Endodermal cell (in vitro differentiated cells): ENCODE results near the gene ELP5. TPM values are rescaled to one million over a fixed set of nuclear protein-coding genes. Genes with fewer than 3 reads are reported as not detected.

ENCODE experiments used
- DNase-seq: peaks from one replicate; pipeline ENCODE4 v3.0.0-alpha.2; 2017
- H3K27ac ChIP-seq: 2 replicates; pipeline ENCODE4 v1.5.1; 2013; ENCODE audit warnings: mild to moderate bottlenecking, low read depth, low read length, moderate library complexity
- H3K27me3 ChIP-seq: 2 replicates; pipeline ENCODE4 v1.6.1; 2013; ENCODE audit warnings: mild to moderate bottlenecking, low read length, moderate library complexity; ENCODE audit not compliant: insufficient read depth, control insufficient read depth, poor library complexity, severe bottlenecking
- H3K36me3 ChIP-seq: 2 replicates; pipeline ENCODE4 v1.7.0; 2013; ENCODE audit warnings: mild to moderate bottlenecking, low read length, moderate library complexity; ENCODE audit not compliant: control insufficient read depth, insufficient read depth
- H3K4me1 ChIP-seq: one replicate; pipeline ENCODE4 v1.7.0; 2013; ENCODE audit warnings: low read length; ENCODE audit not compliant: control insufficient read depth, insufficient read depth
- H3K4me3 ChIP-seq: 2 replicates; pipeline ENCODE4 v1.5.1; 2013; ENCODE audit warnings: mild to moderate bottlenecking, low read length, moderate library complexity
- H3K9ac ChIP-seq: 2 replicates; pipeline ENCODE4 v1.6.1; 2013; ENCODE audit warnings: mild to moderate bottlenecking, low read length, moderate library complexity; ENCODE audit not compliant: poor library complexity, severe bottlenecking; ENCODE audit errors: extremely low read depth
- H3K9me3 ChIP-seq: 2 replicates; pipeline ENCODE4 v1.6.1; 2013; ENCODE audit warnings: mild to moderate bottlenecking, low read length, moderate library complexity; ENCODE audit not compliant: control insufficient read depth
- H3K27ac Mint-ChIP-seq: 2 replicates; pipeline ENCODE4 v1.8.0; 2020; ENCODE audit warnings: mixed read lengths
- H3K27me3 Mint-ChIP-seq: 2 replicates; pipeline ENCODE4 v1.8.0; 2021; ENCODE audit warnings: mild to moderate bottlenecking, mixed read lengths; ENCODE audit not compliant: insufficient read depth
- H3K36me3 Mint-ChIP-seq: 2 replicates; pipeline ENCODE4 v1.8.0; 2020; ENCODE audit warnings: low read depth, mixed read lengths
- H3K4me1 Mint-ChIP-seq: 2 replicates; pipeline ENCODE4 v1.8.0; 2020; ENCODE audit warnings: mixed read lengths
- H3K4me3 Mint-ChIP-seq: 2 replicates; pipeline ENCODE4 v1.8.0; 2020; ENCODE audit warnings: mild to moderate bottlenecking, moderate library complexity, mixed read lengths
- H3K9me3 Mint-ChIP-seq: 2 replicates; pipeline ENCODE4 v1.8.0; 2020; ENCODE audit warnings: mild to moderate bottlenecking, mixed read lengths
- WGBS, 2 experiments: methylation state at CpG; one replicate each; pipeline versions ENCODE4 v1.1.5 to v1.1.7; 2013; ENCODE audit warnings: missing lambda C conversion rate in 2 of 2, mixed read lengths in 1 of 2; ENCODE audit not compliant: insufficient coverage in 1 of 2, insufficient read length in 1 of 2; 5-methylcytosine and 5-hydroxymethylcytosine counted together
- total RNA-seq, 2 donors: library from RNA; stranded (reverse); fragmentation: NEBNext Ultra II Directional in 1 of 2; extraction: Animal tissue kit (Norgen Biotek cat#: 25700) in 1 of 2; gene quantifications; 2 replicates in 1 of 2; 3 replicates in 1 of 2; pipeline ENCODE4 v1.2.1, GENCODE V29; 2021
- TF ChIP-seq, protein P1 (sequence below): fragments of 200-600 bp; sonication (generic); conservative IDR thresholded peaks from 2 replicates; pipeline ENCODE4 v1.5.0; 2021; ENCODE audit warnings: antibody characterized with exemption, mild to moderate bottlenecking

Gene ELP5
- total RNA-seq, 2 donors from 2014 or later: 45.3 to 68.0 TPM

DNA sequence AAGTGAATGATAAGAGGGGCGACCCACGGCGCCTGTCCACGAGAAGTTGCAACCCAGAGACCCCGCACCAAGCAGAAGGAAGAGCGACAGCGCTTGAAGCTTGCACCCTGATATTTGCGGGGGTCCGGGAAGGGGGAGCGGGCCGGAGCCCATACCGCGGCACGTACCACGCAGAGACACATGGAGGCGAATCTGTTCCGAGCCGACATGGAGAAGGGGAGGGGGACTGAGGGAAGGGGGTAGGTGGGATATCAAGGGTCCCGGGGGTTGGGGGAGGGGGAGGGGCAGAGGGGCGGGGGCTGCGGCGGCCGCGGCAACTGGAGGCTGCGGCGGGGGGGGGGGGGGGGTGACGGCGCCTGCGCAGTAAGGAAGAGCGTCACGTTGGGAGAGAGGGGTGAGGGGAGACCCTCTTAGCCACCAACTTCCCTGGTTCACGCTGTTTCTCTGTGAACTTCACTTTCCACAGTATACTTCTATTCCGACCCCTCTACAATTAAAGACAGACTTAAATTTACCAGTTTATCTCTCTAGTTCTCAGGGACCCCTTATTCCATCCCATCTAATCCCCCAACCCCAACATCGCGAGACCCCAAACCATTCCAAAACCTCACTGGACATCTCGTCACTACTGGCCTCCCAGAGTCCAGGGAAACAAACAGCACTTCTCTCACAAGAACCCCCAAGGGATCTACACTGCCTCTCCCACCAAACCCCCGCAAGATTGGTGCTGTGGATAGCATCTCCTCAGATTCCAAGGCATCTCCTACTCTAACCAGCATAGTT lies 40.3 kb upstream of the ELP5 start:
- Mint-ChIP-seq H3K27me3 (peaks cover 14% of the 10 kb centered on the region), H3K27ac (peak overlapping the region; percentile 67), H3K4me3 (peak overlapping the region; percentile 53), H3K4me1 (peaks cover 36% of the 10 kb centered on the region), H3K36me3 (no peaks in the 10 kb centered on the region), H3K9me3 (no peaks in the 10 kb centered on the region)
- Histone ChIP-seq H3K4me3 (peak overlapping the region; percentile 81), H3K4me1 (peaks cover 4% of the 10 kb centered on the region), H3K27me3 (no peaks in the 10 kb centered on the region), H3K9ac (no peak overlapping the region), H3K36me3 (no peaks in the 10 kb centered on the region), H3K27ac (no peak overlapping the region), H3K9me3 (no peaks in the 10 kb centered on the region)
- 27 to 33% methylated on average over 14 to 21 of the region's 37 CpGs for WGBS, 2 experiments
- DNase-seq: peak; percentile 73
- TF ChIP-seq, protein P1, sequence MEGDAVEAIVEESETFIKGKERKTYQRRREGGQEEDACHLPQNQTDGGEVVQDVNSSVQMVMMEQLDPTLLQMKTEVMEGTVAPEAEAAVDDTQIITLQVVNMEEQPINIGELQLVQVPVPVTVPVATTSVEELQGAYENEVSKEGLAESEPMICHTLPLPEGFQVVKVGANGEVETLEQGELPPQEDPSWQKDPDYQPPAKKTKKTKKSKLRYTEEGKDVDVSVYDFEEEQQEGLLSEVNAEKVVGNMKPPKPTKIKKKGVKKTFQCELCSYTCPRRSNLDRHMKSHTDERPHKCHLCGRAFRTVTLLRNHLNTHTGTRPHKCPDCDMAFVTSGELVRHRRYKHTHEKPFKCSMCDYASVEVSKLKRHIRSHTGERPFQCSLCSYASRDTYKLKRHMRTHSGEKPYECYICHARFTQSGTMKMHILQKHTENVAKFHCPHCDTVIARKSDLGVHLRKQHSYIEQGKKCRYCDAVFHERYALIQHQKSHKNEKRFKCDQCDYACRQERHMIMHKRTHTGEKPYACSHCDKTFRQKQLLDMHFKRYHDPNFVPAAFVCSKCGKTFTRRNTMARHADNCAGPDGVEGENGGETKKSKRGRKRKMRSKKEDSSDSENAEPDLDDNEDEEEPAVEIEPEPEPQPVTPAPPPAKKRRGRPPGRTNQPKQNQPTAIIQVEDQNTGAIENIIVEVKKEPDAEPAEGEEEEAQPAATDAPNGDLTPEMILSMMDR: no peak

DNA sequence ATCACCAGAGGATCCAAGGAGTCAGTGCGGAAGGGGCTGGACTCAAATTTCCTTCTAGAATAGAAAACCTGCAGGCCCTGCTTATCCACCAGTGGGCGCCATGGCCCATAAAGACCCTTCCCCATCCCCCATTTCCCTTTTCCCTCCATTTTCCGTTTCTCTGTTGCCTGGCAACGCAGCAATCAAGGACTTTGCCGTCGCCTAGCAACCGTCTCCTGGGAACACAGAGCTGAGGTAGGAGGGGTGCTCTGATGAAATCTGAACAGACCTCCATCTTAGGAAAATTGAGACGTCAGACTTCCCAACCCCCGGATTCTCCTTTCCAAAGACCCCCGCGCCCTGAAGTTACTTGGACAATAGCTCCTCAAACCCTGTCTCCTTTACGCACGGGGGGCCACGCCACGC lies 38.1 kb upstream of the ELP5 start:
- Histone ChIP-seq H3K4me3 (peak overlapping the region; percentile 68), H3K27ac (peak overlapping the region; percentile 95), H3K9ac (peak overlapping the region; percentile 42), H3K4me1 (peaks cover 12% of the 10 kb centered on the region), H3K27me3 (no peaks in the 10 kb centered on the region), H3K36me3 (no peaks in the 10 kb centered on the region), H3K9me3 (no peaks in the 10 kb centered on the region)
- Mint-ChIP-seq H3K27me3 (peaks cover 4% of the 10 kb centered on the region), H3K36me3 (no peaks in the 10 kb centered on the region), H3K9me3 (no peaks in the 10 kb centered on the region), H3K27ac (peak overlapping the region; percentile 99), H3K4me1 (peaks cover 38% of the 10 kb centered on the region), H3K4me3 (peak overlapping the region; percentile 58)
- DNase-seq: peak; percentile 99
- WGBS, 2 experiments: 0 to 5% methylated on average over 4 to 15 of the region's 15 CpGs
- TF ChIP-seq, protein P1: peak; percentile 90

DNA sequence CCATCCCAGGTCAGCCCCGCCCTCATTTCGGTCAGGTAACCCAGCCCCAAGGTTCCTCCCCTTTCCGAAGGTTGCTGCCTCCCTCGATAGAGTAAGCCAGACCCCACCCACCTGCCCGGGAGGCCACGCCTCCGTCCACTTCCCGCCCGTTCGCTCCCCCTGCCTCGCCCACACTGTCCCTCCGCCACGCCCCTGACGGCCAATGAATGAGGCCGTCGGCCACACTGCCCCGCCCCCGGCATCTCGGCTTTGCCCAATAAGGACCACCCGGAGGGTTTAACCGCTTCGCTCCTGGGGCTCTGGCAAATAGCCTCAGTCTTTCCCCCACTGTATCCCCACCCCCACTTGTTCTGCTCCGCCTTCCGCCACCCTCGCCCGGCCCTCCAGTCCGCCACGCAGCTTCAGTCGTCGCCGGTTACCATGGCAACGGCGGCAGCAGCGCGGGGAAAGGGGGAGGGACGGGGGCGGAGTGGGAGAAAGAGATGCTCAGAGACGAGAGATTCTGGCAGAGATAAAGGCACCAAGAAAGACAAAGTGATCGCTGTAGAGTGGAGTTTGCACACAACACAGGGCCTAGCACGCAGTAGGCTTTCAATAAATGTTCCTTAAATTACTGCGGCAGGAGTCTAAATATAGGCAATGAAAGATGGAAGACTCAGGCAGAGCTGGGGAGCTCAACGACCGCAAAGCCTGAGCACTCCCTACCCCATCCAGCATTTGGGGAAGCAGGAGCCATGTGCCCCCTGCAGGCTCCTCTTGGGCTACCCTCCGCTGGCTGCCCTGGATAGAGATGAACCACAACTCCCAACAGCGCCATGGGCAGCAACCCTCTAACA lies 37.5 kb upstream of the ELP5 start:
- Mint-ChIP-seq H3K9me3 (no peaks in the 10 kb centered on the region), H3K4me3 (peak overlapping the region; percentile 58), H3K36me3 (no peaks in the 10 kb centered on the region), H3K27me3 (peaks cover 4% of the 10 kb centered on the region), H3K27ac (peak overlapping the region; percentile 99), H3K4me1 (peaks cover 43% of the 10 kb centered on the region)
- H3K9ac ChIP-seq: peak overlapping the region; percentile 43
- no peaks in the 10 kb centered on the region for H3K27me3 ChIP-seq
- peak overlapping the region; percentile 95 for H3K27ac ChIP-seq
- no peaks in the 10 kb centered on the region for H3K36me3 ChIP-seq
- 0% methylated on average over 19 to 45 of the region's 45 CpGs for WGBS, 2 experiments
- H3K9me3 ChIP-seq: no peaks in the 10 kb centered on the region
- peaks cover 14% of the 10 kb centered on the region for H3K4me1 ChIP-seq
- peak overlapping the region; percentile 76 for H3K4me3 ChIP-seq
- peak; percentile 100 for DNase-seq
- TF ChIP-seq, protein P1: peak; percentile 84
